ENCODE measurements around the gene CECR2.

The CECR2 gene

GRCh38 chr22:17578136-17578754, 209.0 kb downstream of the CECR2 start:
- DNase-seq = no peak

- no peak for DNase-seq
Measured at GRCh38 chr22:17579535-17579981, 210.3 kb downstream of the CECR2 start.

DNA sequence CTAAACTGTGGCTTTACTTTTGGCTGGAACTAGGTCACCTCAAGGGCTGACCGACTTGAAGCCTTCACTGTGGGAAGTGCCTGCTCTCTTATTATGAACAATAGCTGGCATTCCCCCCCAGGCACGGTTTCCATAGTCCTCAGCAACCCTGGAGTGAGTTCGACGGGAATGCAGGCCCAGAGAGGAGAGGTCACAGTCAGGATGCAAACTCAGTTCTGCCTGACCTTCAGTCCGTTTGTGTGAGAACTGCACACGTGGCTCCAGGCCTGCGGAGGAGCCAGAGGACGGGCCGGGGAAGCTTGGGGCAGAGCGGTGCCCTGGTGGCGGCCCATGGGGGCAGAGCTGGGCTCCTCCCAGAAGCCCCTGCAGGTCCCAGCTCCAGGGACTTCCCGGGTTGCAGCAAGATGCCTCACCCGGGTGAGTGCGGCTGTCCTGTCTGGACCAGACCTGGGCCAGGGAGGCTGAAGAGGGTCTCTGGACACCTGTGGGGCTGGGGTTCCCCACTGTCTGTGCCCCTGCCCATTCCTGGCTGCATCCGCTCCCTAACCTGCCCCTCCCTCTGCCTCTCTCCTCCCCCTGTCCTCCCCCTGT, 211.3 kb downstream of the CECR2 start:
- no peak for DNase-seq

- no peak for DNase-seq
Measured at GRCh38 chr22:17581056-17581455, 211.8 kb downstream of the CECR2 start.

- DNase-seq = no peak
Measured at GRCh38 chr22:17581631-17582030, 212.4 kb downstream of the CECR2 start.

GRCh38 chr22:17583151-17583550, 213.9 kb downstream of the CECR2 start:
- DNase-seq = no peak

DNA sequence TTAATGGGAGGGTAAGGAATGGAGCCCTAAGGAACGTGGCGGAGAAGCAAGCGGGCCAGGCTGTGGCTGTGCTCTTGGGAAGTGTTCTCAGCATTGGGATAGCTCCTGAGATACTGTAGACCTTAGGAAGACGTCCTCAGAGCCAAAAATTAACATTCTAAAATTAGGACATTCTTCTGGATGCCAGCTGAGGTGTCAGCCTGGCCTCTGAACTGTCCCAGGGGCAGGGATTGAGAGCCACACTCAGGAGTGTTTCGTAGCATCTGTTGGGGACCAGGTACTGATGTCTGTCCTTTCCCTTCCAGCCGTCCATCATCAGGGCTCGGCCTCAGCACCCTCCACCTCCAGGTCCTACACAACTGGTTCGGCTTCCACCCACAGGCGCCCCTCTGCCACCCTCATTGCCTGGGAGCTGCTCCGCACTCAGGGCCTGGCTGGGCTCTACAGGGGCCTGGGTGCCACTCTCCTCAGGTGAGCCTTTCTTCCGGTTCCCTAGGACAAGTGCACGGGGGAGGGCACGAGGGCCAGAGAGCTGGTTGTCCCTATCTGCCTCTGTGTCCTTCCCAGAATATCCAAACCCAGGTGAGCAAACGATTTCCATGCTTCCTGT, 217.7 kb downstream of the CECR2 start:
- no peak for DNase-seq

DNA sequence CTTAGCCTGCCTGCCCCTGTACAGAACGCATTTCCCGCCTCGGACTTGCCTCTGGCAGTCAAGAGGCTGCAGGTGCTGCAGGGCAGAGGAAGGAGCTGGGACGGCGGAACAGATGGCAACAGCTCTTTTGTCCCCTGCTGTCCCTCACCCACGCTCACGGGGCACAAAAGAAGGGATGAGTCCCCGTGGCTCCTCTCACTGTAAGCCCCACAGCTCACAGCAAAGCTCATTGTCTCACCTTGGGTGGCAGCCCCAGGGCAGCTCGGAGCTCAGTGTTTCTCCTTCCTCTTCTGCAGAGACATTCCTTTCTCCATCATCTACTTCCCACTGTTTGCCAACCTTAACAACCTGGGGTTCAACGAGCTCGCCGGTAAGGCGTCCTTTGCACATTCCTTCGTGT, 218.4 kb downstream of the CECR2 start:
- no peak for DNase-seq

- no peak for DNase-seq
Measured at GRCh38 chr22:17588606-17589005, 219.3 kb downstream of the CECR2 start.

DNA sequence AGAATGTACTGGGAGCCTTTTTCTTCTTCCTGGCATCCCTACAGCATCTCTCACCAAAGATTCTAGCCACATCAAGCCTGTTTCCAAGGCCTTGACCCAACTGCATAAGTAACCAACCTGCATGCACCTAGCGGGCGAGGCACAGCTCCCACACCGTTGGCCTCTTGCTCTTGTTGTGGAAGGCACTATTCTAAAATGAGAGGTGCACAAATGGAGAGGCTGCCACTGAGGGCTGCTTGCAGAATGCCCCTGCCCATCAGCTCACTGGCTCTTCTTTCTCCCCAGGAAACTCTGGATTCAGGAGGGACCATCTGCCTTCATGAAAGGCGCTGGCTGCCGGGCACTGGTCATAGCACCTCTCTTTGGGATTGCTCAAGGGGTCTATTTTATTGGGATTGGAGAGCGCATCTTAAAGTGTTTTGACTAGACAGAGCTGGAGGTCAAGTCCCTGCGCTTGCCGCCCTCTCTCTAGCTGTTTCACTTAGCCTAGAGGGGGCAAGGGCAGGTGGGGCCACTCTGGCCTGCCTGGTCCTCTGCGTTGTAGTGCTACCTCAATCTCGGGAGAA, 220.6 kb downstream of the CECR2 start:
- no peak for DNase-seq

DNA sequence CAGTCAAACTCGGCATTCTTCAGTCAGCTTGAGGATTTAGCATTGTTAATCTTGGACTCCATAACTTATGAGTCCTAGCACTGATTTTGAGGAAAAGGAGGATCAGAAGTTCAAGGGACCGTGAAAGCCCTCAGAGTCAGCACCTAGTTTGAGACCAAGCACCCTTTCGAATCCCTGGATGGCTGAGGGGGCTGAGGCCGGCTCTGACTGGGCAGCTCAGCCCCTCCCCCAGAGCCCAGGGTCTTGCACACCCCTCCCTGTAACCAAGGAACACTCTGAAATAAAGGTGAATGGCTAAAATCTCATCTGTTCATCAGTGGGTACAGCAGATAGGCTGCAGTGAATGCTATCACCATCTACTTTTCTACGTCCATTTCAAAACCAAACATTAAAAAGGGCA, 221.3 kb downstream of the CECR2 start:
- DNase-seq = no peak

DNA sequence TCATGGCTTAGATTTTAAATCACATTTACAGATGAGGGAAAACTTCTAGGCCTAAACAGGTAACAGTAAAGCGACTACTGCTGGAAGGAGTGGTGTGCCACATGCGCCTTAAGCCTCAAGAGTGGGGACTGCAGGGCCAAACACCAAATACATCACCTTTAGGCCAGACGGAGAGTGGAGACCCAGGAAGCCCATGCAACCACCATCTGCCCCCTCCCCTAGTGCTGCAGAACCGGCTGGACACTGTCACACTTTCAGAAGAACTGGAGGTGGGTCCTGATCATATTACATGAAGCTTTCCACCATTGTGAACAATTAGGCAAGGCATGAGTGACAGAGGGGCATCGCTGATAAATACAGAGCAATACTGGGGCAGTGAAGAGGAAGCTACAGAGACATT, 222.9 kb downstream of the CECR2 start:
- no peak for DNase-seq

GRCh38 chr22:17596226-17596625, 227.0 kb downstream of the CECR2 start:
- DNase-seq = no peak

DNA sequence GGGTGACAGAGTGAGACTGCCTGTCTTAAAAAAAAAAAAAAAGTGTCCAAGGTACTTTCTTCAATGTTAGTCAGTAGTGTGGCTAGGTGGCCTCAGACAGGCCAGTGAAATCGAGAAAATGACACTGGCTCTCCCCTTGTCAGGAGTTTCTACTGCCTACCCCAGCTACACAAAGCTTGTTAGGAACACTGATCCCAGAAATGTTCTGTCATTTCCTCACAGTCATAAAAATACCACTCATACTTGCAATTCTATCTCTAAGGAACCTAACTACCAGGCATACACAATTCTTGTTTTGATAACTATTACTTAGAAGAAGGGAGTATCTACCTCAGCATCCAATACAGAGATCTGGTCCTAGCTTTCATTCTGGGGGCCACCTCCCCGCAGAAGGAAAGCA, 228.0 kb downstream of the CECR2 start:
- no peak for DNase-seq

DNA sequence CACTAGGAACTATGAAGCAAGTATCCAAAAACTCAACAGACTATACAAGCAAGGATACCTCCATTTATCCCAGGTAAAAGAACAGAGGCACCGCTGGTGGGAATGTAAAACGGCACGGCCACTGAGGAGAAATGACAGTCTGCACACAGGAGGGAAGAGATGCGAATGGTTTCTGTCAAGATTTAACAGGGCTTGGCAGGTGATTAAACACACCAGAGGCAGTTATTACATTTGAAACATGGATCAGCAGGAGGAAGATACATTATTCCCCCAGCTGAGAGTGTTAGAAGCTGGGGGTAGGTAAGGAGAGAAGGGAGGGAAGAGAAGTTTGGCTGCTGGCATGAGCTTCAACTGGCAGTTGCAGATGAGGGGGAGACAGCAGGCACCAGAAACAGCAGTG, 229.1 kb downstream of the CECR2 start:
- DNase-seq = no peak

DNA sequence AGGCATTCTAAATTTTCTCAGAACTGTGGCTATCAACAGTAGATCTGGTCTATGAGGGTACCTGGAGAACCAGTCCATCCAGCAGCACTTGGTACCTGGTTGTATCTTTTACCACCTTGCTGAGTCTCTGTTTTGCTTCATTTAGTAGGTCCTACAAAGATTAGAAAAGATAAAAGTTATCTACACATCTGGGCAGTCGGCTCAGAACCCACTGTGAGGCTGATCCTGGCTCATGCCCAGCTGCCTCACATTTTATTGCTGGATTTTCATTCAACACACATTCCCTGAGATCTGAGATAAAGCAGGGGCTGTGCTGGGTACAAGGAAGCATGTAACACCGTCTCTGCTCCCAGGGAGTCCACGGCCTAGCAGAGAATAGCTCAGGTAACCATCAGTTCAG, 231.8 kb downstream of the CECR2 start:
- DNase-seq = no peak

- DNase-seq = no peak
Measured at GRCh38 chr22:17603668-17604067, 234.4 kb downstream of the CECR2 start.

- no peak for DNase-seq
Measured at GRCh38 chr22:17606496-17606895, 237.2 kb downstream of the CECR2 start.

Measured in T-helper 9 cell (primary cell).